Measurements from ENCODE around the gene DNM3.

DNM3 gene

GRCh38 chr1:172229942-172230341, 388.6 kb downstream of the DNM3 start:
- TF ChIP-seq, protein P1, sequence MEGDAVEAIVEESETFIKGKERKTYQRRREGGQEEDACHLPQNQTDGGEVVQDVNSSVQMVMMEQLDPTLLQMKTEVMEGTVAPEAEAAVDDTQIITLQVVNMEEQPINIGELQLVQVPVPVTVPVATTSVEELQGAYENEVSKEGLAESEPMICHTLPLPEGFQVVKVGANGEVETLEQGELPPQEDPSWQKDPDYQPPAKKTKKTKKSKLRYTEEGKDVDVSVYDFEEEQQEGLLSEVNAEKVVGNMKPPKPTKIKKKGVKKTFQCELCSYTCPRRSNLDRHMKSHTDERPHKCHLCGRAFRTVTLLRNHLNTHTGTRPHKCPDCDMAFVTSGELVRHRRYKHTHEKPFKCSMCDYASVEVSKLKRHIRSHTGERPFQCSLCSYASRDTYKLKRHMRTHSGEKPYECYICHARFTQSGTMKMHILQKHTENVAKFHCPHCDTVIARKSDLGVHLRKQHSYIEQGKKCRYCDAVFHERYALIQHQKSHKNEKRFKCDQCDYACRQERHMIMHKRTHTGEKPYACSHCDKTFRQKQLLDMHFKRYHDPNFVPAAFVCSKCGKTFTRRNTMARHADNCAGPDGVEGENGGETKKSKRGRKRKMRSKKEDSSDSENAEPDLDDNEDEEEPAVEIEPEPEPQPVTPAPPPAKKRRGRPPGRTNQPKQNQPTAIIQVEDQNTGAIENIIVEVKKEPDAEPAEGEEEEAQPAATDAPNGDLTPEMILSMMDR (conservative IDR thresholded peaks at IDR 0.05; ENCODE audit: low read length) = no peak
- no peak for DNase-seq (ENCODE audit: low read depth)
- H3K4me3 ChIP-seq (ENCODE audit: low read length) = no peak overlapping the region

- no peak overlapping the region for H3K4me3 ChIP-seq (ENCODE audit: low read length)
- TF ChIP-seq, protein P1 (conservative IDR thresholded peaks at IDR 0.05; ENCODE audit: low read length) = no peak
- DNase-seq (ENCODE audit: low read depth) = no peak
Measured at GRCh38 chr1:172230526-172230925, 389.2 kb downstream of the DNM3 start.

DNA sequence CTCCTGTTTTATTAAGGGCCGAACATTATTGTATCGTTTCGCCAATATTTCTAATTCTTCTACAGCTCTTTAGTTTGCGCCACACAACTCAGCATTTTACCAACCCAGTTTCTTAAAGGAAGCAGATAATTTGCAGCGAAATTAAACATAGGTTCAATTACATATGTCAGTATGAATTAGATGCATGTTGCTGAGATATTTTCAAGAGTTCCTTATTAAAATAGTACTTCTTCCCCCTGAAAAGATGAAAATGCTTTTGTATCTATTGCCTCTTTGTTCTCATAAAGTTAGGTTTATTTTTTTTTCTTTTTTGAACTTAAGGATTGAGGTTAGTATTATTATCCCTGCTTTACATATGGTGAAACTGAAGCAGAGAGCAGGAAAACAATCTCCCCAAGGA, 395.7 kb downstream of the DNM3 start:
- TF ChIP-seq, protein P1 (conservative IDR thresholded peaks at IDR 0.05; ENCODE audit: low read length) = no peak
- no peak overlapping the region for H3K4me3 ChIP-seq (ENCODE audit: low read length)
- no peak for DNase-seq (ENCODE audit: low read depth)

DNA sequence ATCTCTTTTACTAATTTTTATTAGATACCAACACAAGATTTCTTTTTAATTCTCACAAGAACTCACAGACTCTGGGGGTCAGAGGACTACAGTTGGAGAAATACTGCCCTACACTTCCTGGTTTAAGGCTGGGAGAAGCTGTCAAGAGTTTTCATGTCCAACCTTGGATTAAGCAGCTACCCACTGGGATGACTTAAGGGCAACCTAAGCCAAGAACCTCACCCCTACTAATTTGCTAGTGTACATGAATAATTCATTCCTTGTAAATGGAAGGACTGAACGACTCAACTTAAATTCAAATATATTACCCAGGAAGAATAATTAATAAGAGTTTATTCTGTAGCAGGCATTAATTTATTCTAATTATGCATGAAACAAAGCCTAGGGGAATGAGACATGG, 396.9 kb downstream of the DNM3 start:
- H3K4me3 ChIP-seq (ENCODE audit: low read length) = no peak overlapping the region
- no peak for DNase-seq (ENCODE audit: low read depth)
- TF ChIP-seq, protein P1 (conservative IDR thresholded peaks at IDR 0.05; ENCODE audit: low read length) = no peak

GRCh38 chr1:172238965-172239364, 397.7 kb downstream of the DNM3 start:
- no peak overlapping the region for H3K4me3 ChIP-seq (ENCODE audit: low read length)
- TF ChIP-seq, protein P1 (conservative IDR thresholded peaks at IDR 0.05; ENCODE audit: low read length) = no peak
- no peak for DNase-seq (ENCODE audit: low read depth)

- TF ChIP-seq, protein P1 (conservative IDR thresholded peaks at IDR 0.05; ENCODE audit: low read length) = no peak
- no peak overlapping the region for H3K4me3 ChIP-seq (ENCODE audit: low read length)
- no peak for DNase-seq (ENCODE audit: low read depth)
Measured at GRCh38 chr1:172239901-172240300, 398.6 kb downstream of the DNM3 start.

DNA sequence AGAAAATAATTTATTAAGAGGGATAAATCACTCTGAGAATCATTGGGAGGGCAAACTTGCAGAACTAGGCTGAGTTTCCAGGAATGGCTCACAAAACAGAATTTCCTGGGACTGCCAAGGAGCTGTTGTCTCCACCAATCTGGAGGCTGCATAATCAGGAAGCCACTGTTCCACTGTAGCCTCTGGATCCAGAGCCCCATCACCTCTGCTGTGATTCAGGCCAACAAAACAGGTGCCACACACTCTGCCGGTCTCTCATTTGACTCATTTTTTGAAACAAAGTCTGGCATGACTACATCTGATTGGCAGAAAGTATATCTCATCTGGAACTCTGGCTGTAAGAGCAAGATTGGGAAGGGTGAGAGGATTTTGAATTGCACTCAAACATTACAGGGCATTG, 400.2 kb downstream of the DNM3 start:
- no peak overlapping the region for H3K4me3 ChIP-seq (ENCODE audit: low read length)
- TF ChIP-seq, protein P1 (conservative IDR thresholded peaks at IDR 0.05; ENCODE audit: low read length) = no peak
- DNase-seq (ENCODE audit: low read depth) = no peak

Data from AG10803 (cell line).